Activated T-cell treated with anti-CD3 and anti-CD28 coated beads, Interleukin-2, amount 50 U/mL, for 1 hour (primary cell): ENCODE data around the gene POLR2H.

Experiments used
- DNase-seq: peaks from one replicate; pipeline ENCODE4 v3.0.0-alpha.2; 2020

The POLR2H gene

GRCh38 chr3:184373422-184373821, 11.9 kb downstream of the POLR2H start:
- no peak for DNase-seq

- no peak for DNase-seq
Measured at GRCh38 chr3:184375747-184376461, 14.4 kb downstream of the POLR2H start.

- DNase-seq = no peak
Measured at GRCh38 chr3:184377374-184377773, 15.9 kb downstream of the POLR2H start.

- DNase-seq = no peak
Measured at GRCh38 chr3:184377882-184378445, 16.5 kb downstream of the POLR2H start, which contains the start of gene THPO. TSS of gene THPO (minus strand) at chr3:184378207. CDS start at chr3:184376259, 1,948 bp downstream.

GRCh38 chr3:184378651-184379357, 17.3 kb downstream of the POLR2H start:
- DNase-seq = no peak

GRCh38 chr3:184379358-184380184, 18.1 kb downstream of the POLR2H start, which contains the start of gene CHRD:
TSS of gene CHRD (plus strand) at chr3:184380054. CDS start at chr3:184380319, 265 bp downstream.
- no peak for DNase-seq

- peak; percentile 44 for DNase-seq
Measured at GRCh38 chr3:184380185-184380626, 18.7 kb downstream of the POLR2H start.

GRCh38 chr3:184380627-184381260, 19.2 kb downstream of the POLR2H start:
- DNase-seq = peak; percentile 43

GRCh38 chr3:184381261-184382224, 20.0 kb downstream of the POLR2H start:
- DNase-seq = no peak

- no peak for DNase-seq
Measured at GRCh38 chr3:184382326-184383032, 21.0 kb downstream of the POLR2H start.

- DNase-seq = no peak
Measured at GRCh38 chr3:184383033-184383740, 21.7 kb downstream of the POLR2H start.

- DNase-seq = no peak
Measured at GRCh38 chr3:184384342-184384741, 22.8 kb downstream of the POLR2H start.

GRCh38 chr3:184384856-184385422, 23.4 kb downstream of the POLR2H start:
- DNase-seq = no peak

GRCh38 chr3:184386047-184386806, 24.7 kb downstream of the POLR2H start:
- no peak for DNase-seq

GRCh38 chr3:184387174-184387714, 25.7 kb downstream of the POLR2H start:
- DNase-seq = no peak

- DNase-seq = no peak
Measured at GRCh38 chr3:184388164-184388935, 26.8 kb downstream of the POLR2H start.

GRCh38 chr3:184388936-184389230, 27.4 kb downstream of the POLR2H start:
- DNase-seq = no peak

GRCh38 chr3:184389384-184389783, 27.9 kb downstream of the POLR2H start:
- DNase-seq = no peak
